ACC112 (cell line): ENCODE measurements around the gene HNRNPA1L2.
A peak's percentile ranks its signal among the peaks of the same experiment; 100 is the strongest.

Experiments
- H2AFZ ChIP-seq: fragments of 200-600 bp; sonication (generic); one replicate; pipeline ENCODE4 v1.6.0; 2017; ENCODE audit warnings: antibody characterized with exemption, low read length; ENCODE audit not compliant: unreplicated experiment
- H3K27ac ChIP-seq: fragments of 200-600 bp; sonication (generic); 2 replicates; pipeline ENCODE4 v1.5.1; 2014; ENCODE audit warnings: low read depth, mild to moderate bottlenecking, antibody characterized with exemption, low read length, moderate library complexity
- H3K27me3 ChIP-seq: fragments of 200-600 bp; sonication (generic); 2 replicates; pipeline ENCODE4 v1.6.1; 2014; ENCODE audit warnings: mild to moderate bottlenecking, antibody characterized with exemption, low read length, moderate library complexity, mixed read lengths; ENCODE audit not compliant: insufficient read depth
- H3K36me3 ChIP-seq: fragments of 200-600 bp; sonication (generic); 2 replicates; pipeline ENCODE4 v1.6.1; 2016; ENCODE audit warnings: mild to moderate bottlenecking, antibody characterized with exemption, low read length, moderate library complexity, mixed read lengths; ENCODE audit not compliant: insufficient read depth
- H3K4me1 ChIP-seq: fragments of 200-600 bp; sonication (generic); one replicate; pipeline ENCODE4 v1.6.1; 2016; ENCODE audit warnings: low read length, mixed read lengths; ENCODE audit not compliant: insufficient read depth, unreplicated experiment, control insufficient read depth
- H3K4me3 ChIP-seq: fragments of 200-600 bp; sonication (generic); 2 replicates; pipeline ENCODE4 v1.5.1; 2014; ENCODE audit warnings: mild to moderate bottlenecking, low read depth, low read length
- H3K79me2 ChIP-seq: fragments of 200-600 bp; sonication (generic); one replicate; pipeline ENCODE4 v1.6.0; 2016; ENCODE audit warnings: low read length; ENCODE audit not compliant: control insufficient read depth, unreplicated experiment, insufficient read depth

The HNRNPA1L2 gene

DNA sequence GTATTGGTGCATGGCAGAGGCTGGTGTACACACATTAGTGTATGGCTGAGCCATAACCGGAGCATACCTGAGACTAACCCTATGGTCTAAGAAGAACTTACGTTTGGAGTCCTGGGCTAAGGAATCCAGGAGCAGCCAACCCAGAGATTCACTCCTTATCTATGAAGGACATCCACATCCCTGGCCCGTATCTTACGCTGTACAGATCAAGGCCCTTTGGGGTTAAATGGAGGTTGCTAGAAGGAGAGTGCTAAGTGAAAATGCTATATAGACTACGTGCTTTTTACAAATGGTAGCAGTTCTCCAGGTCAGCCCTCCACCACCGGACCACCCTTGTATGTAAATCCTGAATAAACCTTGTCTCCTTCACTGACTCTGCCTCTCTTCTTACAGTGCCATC, 8.5 kb downstream of the HNRNPA1L2 start:
- Histone ChIP-seq H3K79me2 (peaks cover 51% of the 10 kb centered on the region), H3K4me1 (peaks cover 11% of the 10 kb centered on the region), H3K36me3 (no peaks in the 10 kb centered on the region), H3K4me3 (peak overlapping the region; percentile 84), H2AFZ (no peak overlapping the region), H3K27ac (no peak overlapping the region), H3K27me3 (no peaks in the 10 kb centered on the region)

DNA sequence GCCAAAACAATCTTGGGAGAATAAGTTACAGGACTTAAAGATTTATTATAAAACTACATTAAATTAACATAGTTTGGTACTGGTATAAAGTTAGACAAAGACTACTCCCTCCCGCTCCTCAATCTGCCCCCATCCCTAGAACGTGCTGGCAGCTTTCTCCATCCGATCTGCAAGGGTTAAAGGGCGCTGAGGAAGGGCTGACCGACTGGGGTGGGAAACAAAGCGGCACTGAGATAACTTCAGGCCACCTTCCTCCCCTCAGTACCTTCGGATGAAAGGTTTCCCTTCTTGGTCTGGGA, 9.6 kb downstream of the HNRNPA1L2 start:
- Histone ChIP-seq H3K27me3 (no peaks in the 10 kb centered on the region), H3K4me3 (peak overlapping the region; percentile 84), H3K79me2 (peaks cover 62% of the 10 kb centered on the region), H3K4me1 (peaks cover 13% of the 10 kb centered on the region), H3K27ac (peak overlapping the region; percentile 99), H3K36me3 (no peaks in the 10 kb centered on the region), H2AFZ (peak overlapping the region; percentile 69)

DNA sequence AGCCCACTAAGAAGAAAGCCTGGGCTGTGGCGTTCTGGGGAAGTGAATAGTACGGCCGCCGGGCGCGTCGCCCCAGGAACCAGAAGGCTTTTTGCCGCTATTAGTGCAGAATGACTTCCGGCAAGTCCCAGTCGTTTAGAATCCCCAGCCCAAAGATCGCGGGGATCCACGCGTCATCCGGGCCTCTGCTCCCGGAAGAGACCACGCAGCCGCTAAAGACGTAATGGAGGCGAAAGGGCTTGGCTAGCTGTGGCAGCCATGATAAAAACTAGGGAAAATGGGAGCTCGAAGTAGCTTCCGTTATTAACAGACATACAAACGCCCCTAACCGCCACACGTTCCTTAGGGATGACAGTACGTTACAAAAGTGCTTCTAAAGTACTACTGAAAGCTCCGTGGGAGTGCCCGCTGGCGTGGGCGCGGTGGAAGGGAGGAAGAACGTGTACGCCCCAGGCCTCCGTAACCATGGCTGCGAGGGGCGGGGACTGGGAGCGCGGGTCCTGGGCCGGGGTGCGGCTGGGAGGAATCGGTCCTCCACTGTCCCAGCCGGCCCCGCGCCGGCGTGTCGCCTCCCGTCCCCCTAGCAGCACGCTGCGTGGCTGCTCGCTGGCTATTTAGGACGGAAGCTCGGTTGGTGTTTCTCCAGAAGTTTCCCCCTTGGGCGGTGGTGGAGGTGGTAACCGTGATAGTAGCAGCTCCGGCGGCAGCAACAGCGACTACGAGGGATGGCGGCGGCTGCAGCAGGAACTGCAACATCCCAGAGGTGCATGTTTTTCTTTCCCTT, 10.2 kb downstream of the HNRNPA1L2 start, which contains the start of gene SUGT1:
Gene SUGT1 (plus strand): TSS at position 641 of the 784 bp plus-strand sequence. CDS start 85 bp downstream, at position 726.
- Histone ChIP-seq H3K79me2 (peaks cover 67% of the 10 kb centered on the region), H3K27ac (peak within 1 kb of the TSS; percentile 99), H2AFZ (peak within 1 kb of the TSS; percentile 93), H3K27me3 (no peaks in the 10 kb centered on the region), H3K4me3 (peak within 1 kb of the TSS; percentile 84), H3K36me3 (0 out of 2 replicates have a peak, but pooled peaks cover under 1% of the 10 kb centered on the region), H3K4me1 (peaks cover 17% of the 10 kb centered on the region)

DNA sequence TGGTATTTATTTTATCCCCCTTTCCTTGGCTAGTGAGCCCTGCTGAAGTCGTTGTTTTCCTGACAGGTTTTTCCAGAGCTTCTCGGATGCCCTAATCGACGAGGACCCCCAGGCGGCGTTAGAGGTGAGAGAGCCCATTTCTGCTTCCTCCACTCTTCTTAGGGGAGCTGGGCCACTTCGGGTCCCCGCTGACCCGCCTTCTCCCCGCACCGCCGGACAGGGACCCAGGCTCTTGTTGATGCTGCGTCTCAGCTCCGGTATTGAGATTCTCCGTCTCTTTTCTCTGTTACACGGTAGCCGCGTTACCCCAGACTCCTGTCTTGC, 10.7 kb downstream of the HNRNPA1L2 start:
- Histone ChIP-seq H3K4me1 (peaks cover 17% of the 10 kb centered on the region), H3K36me3 (peaks cover 6% of the 10 kb centered on the region; the same call in 1 of the 2 replicates), H2AFZ (peak overlapping the region; percentile 93)

DNA sequence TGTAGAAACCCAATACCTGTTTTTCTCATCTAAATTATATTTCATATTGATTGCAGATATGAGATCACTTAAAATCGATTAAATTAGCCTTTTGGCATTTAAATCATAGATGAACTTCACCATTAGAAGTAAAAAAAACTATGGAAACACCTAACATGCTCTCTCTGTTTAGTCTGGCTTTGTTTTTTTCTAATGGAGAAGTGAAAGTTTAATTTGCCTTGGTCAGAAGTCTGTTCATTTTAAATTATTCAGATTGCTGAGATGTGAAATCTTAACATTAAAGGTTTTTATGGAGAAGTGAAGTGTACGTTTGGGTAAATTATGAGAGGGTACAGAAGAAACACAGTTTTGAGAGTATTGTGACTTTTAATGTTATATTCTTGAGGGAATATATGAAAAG, 17.1 kb downstream of the HNRNPA1L2 start:
- Histone ChIP-seq H3K27me3 (no peaks in the 10 kb centered on the region), H3K4me3 (no peak overlapping the region), H3K79me2 (peaks cover 40% of the 10 kb centered on the region), H3K27ac (no peak overlapping the region), H2AFZ (no peak overlapping the region), H3K4me1 (peaks cover 11% of the 10 kb centered on the region), H3K36me3 (peaks cover 33% of the 10 kb centered on the region)

More for the DNA sequence above, 10.7 kb downstream of the HNRNPA1L2 start:
- peak overlapping the region; percentile 84 for H3K4me3 ChIP-seq
- no peaks in the 10 kb centered on the region for H3K27me3 ChIP-seq
- peak overlapping the region; percentile 99 for H3K27ac ChIP-seq
- peaks cover 72% of the 10 kb centered on the region for H3K79me2 ChIP-seq

DNA sequence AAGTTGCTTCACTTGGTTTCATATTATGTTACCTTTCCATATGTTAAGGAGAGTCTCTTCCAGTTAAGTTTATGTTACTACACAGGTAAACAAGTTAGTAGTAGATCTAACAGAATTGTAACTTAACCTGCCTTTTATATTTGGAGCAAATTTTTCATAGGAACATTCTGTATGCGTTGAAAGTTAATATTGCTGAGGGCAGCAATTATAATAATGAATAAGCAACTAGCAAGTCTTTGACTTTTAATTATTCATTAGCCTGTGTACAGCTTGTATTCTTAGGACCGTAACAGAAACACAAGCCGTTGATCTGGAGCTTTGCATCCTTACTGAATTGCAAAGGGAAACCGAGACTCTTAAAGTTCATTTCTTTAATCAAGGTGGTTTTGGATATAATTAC, 22.0 kb downstream of the HNRNPA1L2 start:
- Histone ChIP-seq H2AFZ (no peak overlapping the region), H3K4me1 (no peaks in the 10 kb centered on the region), H3K79me2 (no peaks in the 10 kb centered on the region), H3K36me3 (peaks cover 38% of the 10 kb centered on the region), H3K27me3 (no peaks in the 10 kb centered on the region), H3K27ac (no peak overlapping the region), H3K4me3 (no peak overlapping the region)

DNA sequence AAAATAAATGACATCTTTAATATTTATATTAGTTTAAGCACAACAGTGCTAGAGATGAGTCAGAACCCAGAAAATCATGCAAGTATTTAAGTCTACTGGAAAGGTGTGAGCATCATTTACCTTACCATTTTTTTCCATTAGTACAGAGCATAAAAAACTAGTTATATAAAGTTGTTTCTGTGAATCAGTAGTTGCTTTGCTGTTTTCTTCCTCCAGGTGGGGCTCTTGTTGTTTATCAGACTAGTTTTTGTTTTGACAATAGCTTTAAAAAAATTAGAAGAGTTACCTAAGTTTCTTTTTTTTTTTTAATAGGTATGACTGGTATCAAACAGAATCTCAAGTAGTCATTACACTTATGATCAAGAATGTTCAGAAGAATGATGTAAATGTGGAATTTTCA, 23.1 kb downstream of the HNRNPA1L2 start:
- H3K27ac ChIP-seq: no peak overlapping the region
- H3K79me2 ChIP-seq: no peaks in the 10 kb centered on the region
- H3K4me1 ChIP-seq: no peaks in the 10 kb centered on the region
- no peak overlapping the region for H3K4me3 ChIP-seq
- peaks cover 33% of the 10 kb centered on the region for H3K36me3 ChIP-seq
- H2AFZ ChIP-seq: no peak overlapping the region
- H3K27me3 ChIP-seq: no peaks in the 10 kb centered on the region

DNA sequence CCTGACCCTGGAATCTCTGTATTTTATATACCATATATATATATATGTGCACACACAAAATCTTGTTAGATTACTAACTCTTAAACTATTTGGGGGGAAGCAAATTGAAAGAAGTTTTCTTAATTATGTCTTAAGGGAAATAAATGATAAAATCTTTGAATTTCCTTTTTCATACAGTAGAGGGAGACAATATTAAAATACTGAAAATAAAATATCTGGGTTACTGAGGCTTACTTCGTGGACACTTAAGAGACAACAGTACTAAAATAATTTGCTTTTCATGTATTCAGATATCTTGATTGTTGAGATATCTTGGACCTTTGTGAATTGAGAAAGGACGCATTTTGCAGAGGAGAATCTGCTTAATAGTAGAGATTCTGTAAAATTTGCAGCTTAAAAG, 27.4 kb downstream of the HNRNPA1L2 start:
- Histone ChIP-seq H3K4me3 (no peak overlapping the region), H3K36me3 (peaks cover 15% of the 10 kb centered on the region; the same call in 1 of the 2 replicates), H3K27ac (no peak overlapping the region), H2AFZ (no peak overlapping the region), H3K27me3 (no peaks in the 10 kb centered on the region), H3K79me2 (no peaks in the 10 kb centered on the region), H3K4me1 (no peaks in the 10 kb centered on the region)

DNA sequence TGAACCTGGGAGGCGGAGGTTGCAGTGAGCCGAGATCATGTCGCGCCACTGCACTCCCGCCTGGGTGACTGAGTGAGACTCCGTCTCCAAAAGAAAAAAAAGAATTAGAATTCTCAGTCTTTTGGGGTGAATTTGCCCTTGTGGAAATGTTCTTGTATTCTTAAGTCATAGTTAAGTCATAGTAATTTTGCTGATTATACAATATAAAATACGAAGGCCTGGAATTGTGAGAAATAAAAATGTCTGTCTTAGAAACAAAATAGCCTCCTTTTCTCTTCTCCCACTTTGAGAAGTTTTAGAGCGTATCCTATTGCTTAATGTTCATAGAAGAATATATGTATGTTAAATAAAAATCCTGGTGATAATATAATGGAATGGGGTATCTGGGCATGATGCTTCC, 28.5 kb downstream of the HNRNPA1L2 start:
- Histone ChIP-seq H3K79me2 (peaks cover 8% of the 10 kb centered on the region), H3K27me3 (no peaks in the 10 kb centered on the region), H3K4me1 (no peaks in the 10 kb centered on the region), H2AFZ (no peak overlapping the region), H3K4me3 (no peak overlapping the region), H3K27ac (no peak overlapping the region), H3K36me3 (peaks cover 14% of the 10 kb centered on the region)

DNA sequence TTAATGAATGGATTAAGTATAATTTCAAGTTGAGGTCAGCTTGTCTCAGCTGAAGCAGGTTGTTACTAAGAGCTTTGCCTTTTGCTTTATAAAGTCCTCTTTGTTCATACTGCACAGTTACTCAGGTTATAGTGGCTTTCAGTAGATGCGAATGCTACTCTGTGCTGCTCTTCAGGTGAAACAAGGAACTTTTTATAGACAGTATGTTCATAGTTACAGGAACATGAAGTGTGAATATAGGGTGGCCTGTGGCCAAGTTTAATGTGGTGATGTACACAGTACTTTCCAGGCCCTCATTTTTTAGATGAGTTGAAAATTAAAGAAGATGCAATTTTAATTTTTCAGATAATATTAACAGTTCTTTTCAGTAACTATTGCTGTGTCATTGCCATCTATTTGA, 31.2 kb downstream of the HNRNPA1L2 start:
- Histone ChIP-seq H3K27me3 (no peaks in the 10 kb centered on the region), H3K79me2 (peaks cover 9% of the 10 kb centered on the region), H3K27ac (no peak overlapping the region), H3K36me3 (peaks cover 14% of the 10 kb centered on the region), H2AFZ (no peak overlapping the region), H3K4me1 (no peaks in the 10 kb centered on the region), H3K4me3 (no peak overlapping the region)

DNA sequence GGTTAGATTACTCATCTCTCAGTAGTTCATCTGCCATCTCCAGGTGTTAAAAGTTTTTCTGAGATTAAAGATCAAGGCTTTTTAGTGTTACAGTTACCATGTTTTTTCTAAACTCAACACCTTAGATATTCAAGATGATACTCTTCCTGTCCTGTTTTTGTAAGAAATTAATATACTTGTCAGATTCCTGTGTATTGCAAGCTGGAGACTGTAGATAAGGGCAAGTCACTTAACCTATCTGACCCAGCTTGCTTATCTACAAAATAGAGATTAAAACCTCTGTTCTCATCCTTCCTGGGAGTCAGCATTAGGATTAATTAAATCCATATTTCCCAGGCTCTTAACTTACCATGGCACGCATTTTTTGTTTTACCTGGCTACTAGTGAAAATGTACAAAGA, 35.6 kb downstream of the HNRNPA1L2 start:
- H3K4me3 ChIP-seq: no peak overlapping the region
- no peaks in the 10 kb centered on the region for H3K4me1 ChIP-seq
- H3K27ac ChIP-seq: no peak overlapping the region
- no peaks in the 10 kb centered on the region for H3K27me3 ChIP-seq
- H3K79me2 ChIP-seq: peaks cover 9% of the 10 kb centered on the region
- H3K36me3 ChIP-seq: peaks cover 24% of the 10 kb centered on the region
- H2AFZ ChIP-seq: no peak overlapping the region
